CD4-positive, alpha-beta T cell (primary cell): Measurements from ENCODE around the gene CENPP. TPM values are rescaled to one million over a fixed set of nuclear protein-coding genes. Genes with fewer than 3 reads are reported as not detected.
"Not testable (repeated sequence)": the region's sequence is repeated elsewhere in the genome, so short reads cannot be mapped to it uniquely, and the experiment has no call there.

ENCODE experiments used
- ATAC-seq: fragments of 200-7000 bp; cut with Tn5 transposase; one replicate; pipeline ENCODE4 v1.10.0; 2022; ENCODE audit warnings: mild to moderate bottlenecking; ENCODE audit not compliant: poor library complexity
- CTCF ChIA-PET: fragments of 350-600 bp; sonication (Branson Sonifier 250); formaldehyde crosslinking; loops from one replicate; lab custom pipeline; 2021; ENCODE audit warnings: antibody characterized with exemption, inconsistent platforms; lab: Charles Lee
- POLR2A ChIA-PET: fragments of 350-600 bp; sonication (Branson Sonifier 250); formaldehyde crosslinking; loops from one replicate; lab custom pipeline; 2021; ENCODE audit warnings: antibody characterized with exemption, inconsistent platforms; lab: Charles Lee
- DNase-seq, 14 experiments: peaks; one replicate each; pipeline ENCODE4 v3.0.0-alpha.2; 2013 to 2020; ENCODE audit warnings: mixed read lengths in 2 of 14
- H3K27ac ChIP-seq, 2 donors: one replicate each; pipeline versions ENCODE4 v1.5.1 to v1.7.0; 2013; ENCODE audit warnings: low read length in 2 of 2, low read depth in 1 of 2, mild to moderate bottlenecking in 1 of 2
- H3K27me3 ChIP-seq, 2 experiments: 1 replicate in 1 of 2; 2 replicates in 1 of 2; pipeline versions ENCODE4 v1.6.1 to v1.7.0; 2013; ENCODE audit warnings: low read length in 2 of 2, control low read depth in 1 of 2, mild to moderate bottlenecking in 1 of 2, moderate library complexity in 1 of 2; ENCODE audit not compliant: insufficient read depth in 2 of 2, control insufficient read depth in 1 of 2
- H3K36me3 ChIP-seq: one replicate; pipeline ENCODE4 v1.6.1; 2013; ENCODE audit warnings: low read length, control low read depth; ENCODE audit not compliant: insufficient read depth
- H3K4me1 ChIP-seq: one replicate; pipeline ENCODE4 v1.6.1; 2013; ENCODE audit warnings: low read length, control low read depth; ENCODE audit not compliant: insufficient read depth
- H3K4me3 ChIP-seq: one replicate; pipeline ENCODE4 v1.5.1; 2013; ENCODE audit warnings: mild to moderate bottlenecking, low read length, moderate library complexity
- H3K9me3 ChIP-seq, 2 experiments: 1 replicate in 1 of 2; 2 replicates in 1 of 2; pipeline versions ENCODE4 v1.6.1 to v1.7.0; 2013; ENCODE audit warnings: low read length in 2 of 2, mild to moderate bottlenecking in 2 of 2, control low read depth in 1 of 2, moderate library complexity in 1 of 2; ENCODE audit not compliant: control insufficient read depth in 1 of 2, insufficient read depth in 1 of 2
- H3K27ac Mint-ChIP-seq: one replicate; pipeline ENCODE4 v1.8.0; 2020; ENCODE audit warnings: mixed read lengths
- H3K27me3 Mint-ChIP-seq: one replicate; pipeline ENCODE4 v1.8.0; 2021; ENCODE audit warnings: mixed read lengths
- H3K36me3 Mint-ChIP-seq: one replicate; pipeline ENCODE4 v1.8.0; 2021; ENCODE audit warnings: low read depth, mixed read lengths
- H3K4me1 Mint-ChIP-seq: one replicate; pipeline ENCODE4 v1.8.0; 2021; ENCODE audit warnings: low read depth, mixed read lengths
- H3K4me3 Mint-ChIP-seq: one replicate; pipeline ENCODE4 v1.8.0; 2020; ENCODE audit warnings: mild to moderate bottlenecking, mixed read lengths
- H3K9me3 Mint-ChIP-seq: one replicate; pipeline ENCODE4 v1.8.0; 2020; ENCODE audit warnings: mixed read lengths
- CTCF ChIP-seq: fragments of 200-600 bp; IDR thresholded peaks from one replicate; pipeline ENCODE4 v1.8.0; 2022; ENCODE audit warnings: antibody characterized with exemption, mild to moderate bottlenecking
- intact Hi-C, 2 experiments: fragments of 100-400 bp; cut with DNase I in 1 of 2; cut with micrococcal nuclease in 1 of 2; formaldehyde crosslinking; loops; one replicate each; pipeline versions ENCODE4 v1.15.1 to v1.9.0; 2023 to 2025; cut with DNase I, micrococcal nuclease
- total RNA-seq, 174 experiments: library from RNA in 2 of 174; stranded (reverse) in 2 of 174; gene quantifications; one replicate each; pipeline ENCODE4 v1.2.3 and lab custom pipeline; 2021 to 2026

CENPP gene
- total RNA-seq, 2 experiments from 2014 or later: 4.8 TPM

GRCh38 chr9:92592537-92592936 lies 266.8 kb downstream of the CENPP start:
- H3K36me3 ChIP-seq: no peaks in the 10 kb centered on the region
- no peaks in the 10 kb centered on the region for H3K27me3 Mint-ChIP-seq
- CTCF ChIA-PET: no interaction called here

GRCh38 chr9:92592946-92593861 lies 267.5 kb downstream of the CENPP start:
- ChIA-PET POLR2A (no interaction called here), CTCF (no interaction called here)
- no peaks in the 10 kb centered on the region for H3K27me3 Mint-ChIP-seq
- no peak overlapping the region for H3K27ac ChIP-seq
- ATAC-seq: no peak
- no peaks in the 10 kb centered on the region for H3K9me3 ChIP-seq
- no peaks in the 10 kb centered on the region for H3K4me1 ChIP-seq
- no peaks in the 10 kb centered on the region for H3K36me3 Mint-ChIP-seq
- no peak overlapping the region for H3K4me3 Mint-ChIP-seq
- DNase-seq: no peak
- H3K36me3 ChIP-seq: no peaks in the 10 kb centered on the region
- intact Hi-C loops: no loop called here
- no peaks in the 10 kb centered on the region for H3K4me1 Mint-ChIP-seq
- no peak overlapping the region for H3K4me3 ChIP-seq
- no peak for TF ChIP-seq CTCF
- no peaks in the 10 kb centered on the region for H3K9me3 Mint-ChIP-seq
- no peak overlapping the region for H3K27ac Mint-ChIP-seq
- no peaks in the 10 kb centered on the region for H3K27me3 ChIP-seq

More at GRCh38 chr9:92592537-92592936, 266.8 kb downstream of the CENPP start:
- Mint-ChIP-seq H3K4me1 (no peaks in the 10 kb centered on the region), H3K27ac (no peak overlapping the region), H3K36me3 (no peaks in the 10 kb centered on the region), H3K9me3 (no peaks in the 10 kb centered on the region), H3K4me3 (no peak overlapping the region)
- Histone ChIP-seq H3K27ac (no peak overlapping the region), H3K9me3 (no peaks in the 10 kb centered on the region), H3K27me3 (no peaks in the 10 kb centered on the region), H3K4me3 (no peak overlapping the region), H3K4me1 (no peaks in the 10 kb centered on the region)
- DNase-seq: no peak
- ATAC-seq: no peak
- POLR2A ChIA-PET: no interaction called here
- TF ChIP-seq CTCF: no peak
- intact Hi-C loops: no loop called here

DNA sequence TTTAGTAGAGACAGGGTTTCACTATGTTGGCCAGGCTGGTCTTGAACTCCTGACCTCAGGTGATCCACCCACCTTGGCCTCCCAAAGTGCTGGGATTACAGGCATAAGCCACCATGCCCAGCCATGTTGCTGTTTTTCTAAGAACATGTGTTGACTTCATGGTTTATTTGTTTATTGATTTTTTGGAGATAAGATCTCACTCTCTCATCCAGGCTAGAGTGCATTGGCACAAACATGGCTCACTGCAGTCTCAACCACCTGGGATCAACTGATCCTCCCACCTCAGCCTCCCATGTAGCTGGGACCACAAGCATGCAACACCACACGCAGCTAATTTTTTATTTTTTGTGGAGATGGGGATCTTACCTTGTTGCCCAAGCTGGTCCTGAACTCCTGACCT lies 269.3 kb downstream of the CENPP start:
- ATAC-seq, H3K27ac Mint-ChIP-seq, H3K27me3 ChIP-seq, H3K4me3 Mint-ChIP-seq, H3K4me1 Mint-ChIP-seq, H3K36me3 ChIP-seq, H3K4me1 ChIP-seq, H3K27ac ChIP-seq, H3K27me3 Mint-ChIP-seq, POLR2A ChIA-PET, intact Hi-C loops, H3K9me3 ChIP-seq, DNase-seq, H3K9me3 Mint-ChIP-seq, H3K4me3 ChIP-seq, H3K36me3 Mint-ChIP-seq: not testable (repeated sequence)
- CTCF ChIA-PET: interaction anchor here (0.7 to 0.8 kb wide), 2 partner anchors 455 to 1595 kb away, joined by 3 to 5 read pairs; no protein-coding TSS in a partner anchor
